Measurements from ENCODE around the gene PLXNA4.

The PLXNA4 gene

DNA sequence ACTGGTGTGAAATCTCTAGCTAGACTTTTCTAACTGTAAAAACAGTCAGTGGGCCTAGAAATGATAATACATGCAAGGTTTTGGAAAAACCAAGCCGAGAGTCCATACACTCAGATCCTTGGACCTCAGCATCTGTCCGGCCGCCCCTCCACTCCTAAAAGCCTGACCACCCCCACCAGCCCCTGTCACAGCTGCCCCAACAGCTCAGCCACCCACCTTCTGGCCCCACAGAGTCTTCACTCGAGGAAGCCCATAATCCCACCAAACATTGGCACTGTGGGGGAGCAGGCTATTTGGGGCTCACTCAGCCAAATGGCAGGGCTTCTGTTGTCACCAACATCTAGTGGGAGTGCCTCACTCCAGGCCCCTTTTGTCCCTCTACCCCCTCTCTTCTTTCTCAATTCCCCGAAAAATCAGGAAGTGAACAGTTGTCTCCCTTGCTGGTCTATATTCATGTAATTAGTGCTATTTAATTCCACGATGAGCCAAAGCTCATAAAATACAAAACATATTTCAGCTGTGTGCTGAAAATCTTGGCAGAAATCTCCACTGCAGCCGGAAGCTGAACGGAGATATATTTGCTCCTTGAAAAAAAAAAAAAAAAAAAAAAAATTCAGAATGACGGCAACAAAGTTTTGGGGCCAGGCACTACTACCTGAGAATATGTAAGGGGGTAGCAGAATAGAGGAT lies 55.5 kb downstream of the PLXNA4 start:
- Mint-ChIP-seq H3K27me3 (no peaks in the 10 kb centered on the region), H3K27ac (no peak overlapping the region), H3K36me3 (ENCODE audit: low read depth) (no peaks in the 10 kb centered on the region), H3K9me3 (no peaks in the 10 kb centered on the region), H3K4me1 (ENCODE audit: low read depth) (no peaks in the 10 kb centered on the region), H3K4me3 (no peak overlapping the region)
- no peak for DNase-seq

DNA sequence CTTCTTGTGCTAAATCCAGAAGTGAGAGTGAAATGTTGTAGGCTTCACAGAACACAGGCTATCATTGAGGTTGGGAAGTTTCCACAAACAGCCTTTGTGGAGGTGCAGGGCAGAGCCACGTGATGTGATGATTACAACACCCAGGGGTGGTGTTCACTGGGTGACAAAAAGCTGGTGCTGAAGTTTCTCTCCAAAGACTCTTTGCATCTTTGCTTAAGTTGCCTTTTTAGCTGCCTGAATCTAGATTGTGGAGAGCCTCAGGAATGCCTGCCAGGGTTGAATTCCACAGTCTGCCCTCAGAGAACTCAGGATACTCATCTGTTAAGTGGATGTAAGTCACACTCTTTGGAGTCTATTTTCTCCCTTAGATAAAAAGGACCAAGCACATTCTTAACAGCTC lies 56.3 kb downstream of the PLXNA4 start:
- Mint-ChIP-seq H3K4me1 (ENCODE audit: low read depth) (no peaks in the 10 kb centered on the region), H3K4me3 (no peak overlapping the region), H3K9me3 (no peaks in the 10 kb centered on the region), H3K36me3 (ENCODE audit: low read depth) (no peaks in the 10 kb centered on the region), H3K27ac (no peak overlapping the region), H3K27me3 (no peaks in the 10 kb centered on the region)
- no peak for DNase-seq

DNA sequence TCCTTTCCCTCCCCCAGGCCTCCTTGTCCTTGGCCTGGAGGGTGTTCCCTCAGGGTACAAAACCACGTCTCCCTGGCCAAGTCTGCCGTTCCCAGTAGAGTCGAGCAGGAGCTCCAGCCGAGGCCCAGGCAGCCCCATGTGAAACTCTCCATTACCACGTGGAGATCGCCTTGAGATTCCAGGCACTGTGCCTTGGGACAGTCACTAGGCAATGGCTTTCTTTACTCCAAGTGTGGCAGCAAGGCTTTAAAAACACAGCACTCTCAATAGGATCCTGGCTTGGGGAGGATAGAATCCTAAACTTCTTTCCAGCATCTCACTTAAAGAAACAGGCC lies 57.5 kb downstream of the PLXNA4 start:
- no peak for DNase-seq
- Mint-ChIP-seq H3K4me1 (ENCODE audit: low read depth) (no peaks in the 10 kb centered on the region), H3K4me3 (no peak overlapping the region), H3K27ac (no peak overlapping the region), H3K27me3 (no peaks in the 10 kb centered on the region), H3K9me3 (no peaks in the 10 kb centered on the region), H3K36me3 (ENCODE audit: low read depth) (no peaks in the 10 kb centered on the region)

DNA sequence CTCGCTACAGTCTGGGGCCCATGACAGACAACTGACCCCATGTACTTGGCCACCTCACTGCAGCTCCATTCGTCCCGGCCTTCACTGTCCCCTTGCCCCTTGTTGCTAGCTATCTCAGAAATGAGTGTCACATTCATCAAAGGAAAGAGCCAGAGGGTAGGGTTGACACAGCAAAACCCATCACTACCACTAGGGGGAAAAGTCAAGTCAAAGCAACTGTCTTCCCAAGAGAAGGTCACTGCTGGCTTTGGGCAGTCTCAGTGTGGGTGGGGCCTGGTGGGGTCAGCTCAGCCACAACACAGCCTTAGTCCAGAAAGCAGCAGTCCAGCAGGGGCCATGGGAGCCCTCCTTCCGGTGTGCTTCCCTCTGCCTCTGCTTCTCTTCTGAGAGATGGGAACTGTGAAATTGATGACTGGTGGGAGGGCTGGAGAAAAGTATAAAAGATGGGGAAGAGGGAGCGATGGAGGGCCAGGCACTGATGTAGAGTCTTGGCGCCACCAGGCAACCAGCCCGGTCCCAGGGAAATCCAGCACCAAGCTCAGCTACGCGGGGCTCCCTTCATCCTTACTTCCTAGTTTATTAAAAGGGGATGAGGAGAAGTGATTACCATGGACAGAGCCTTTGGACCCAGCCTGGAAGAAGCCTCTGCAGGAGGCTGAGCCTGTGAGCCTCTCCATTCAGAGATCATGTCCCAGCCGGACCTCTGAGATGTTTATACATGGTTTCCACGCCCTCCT lies 58.0 kb downstream of the PLXNA4 start:
- DNase-seq = no peak
- Mint-ChIP-seq H3K27me3 (no peaks in the 10 kb centered on the region), H3K9me3 (no peaks in the 10 kb centered on the region), H3K27ac (no peak overlapping the region), H3K36me3 (ENCODE audit: low read depth) (no peaks in the 10 kb centered on the region), H3K4me3 (no peak overlapping the region), H3K4me1 (ENCODE audit: low read depth) (no peaks in the 10 kb centered on the region)

GRCh38 chr7:132516042-132516840 lies 60.0 kb downstream of the PLXNA4 start:
- DNase-seq = no peak
- H3K36me3 Mint-ChIP-seq (ENCODE audit: low read depth) = no peaks in the 10 kb centered on the region
- H3K9me3 Mint-ChIP-seq = no peaks in the 10 kb centered on the region
- no peaks in the 10 kb centered on the region for H3K27me3 Mint-ChIP-seq
- H3K4me1 Mint-ChIP-seq (ENCODE audit: low read depth) = no peaks in the 10 kb centered on the region
- H3K4me3 Mint-ChIP-seq = no peak overlapping the region
- H3K27ac Mint-ChIP-seq = no peak overlapping the region

- no peak for DNase-seq
- no peaks in the 10 kb centered on the region for H3K9me3 Mint-ChIP-seq
- H3K4me3 Mint-ChIP-seq = no peak overlapping the region
- H3K27ac Mint-ChIP-seq = no peak overlapping the region
- H3K36me3 Mint-ChIP-seq (ENCODE audit: low read depth) = no peaks in the 10 kb centered on the region
- H3K4me1 Mint-ChIP-seq (ENCODE audit: low read depth) = no peaks in the 10 kb centered on the region
- H3K27me3 Mint-ChIP-seq = no peaks in the 10 kb centered on the region
Measured at GRCh38 chr7:132515181-132515580, 61.1 kb downstream of the PLXNA4 start.

GRCh38 chr7:132514430-132514829 lies 61.8 kb downstream of the PLXNA4 start:
- H3K27ac Mint-ChIP-seq = no peak overlapping the region
- no peak overlapping the region for H3K4me3 Mint-ChIP-seq

GRCh38 chr7:132511921-132512320 lies 64.3 kb downstream of the PLXNA4 start:
- no peak overlapping the region for H3K4me3 Mint-ChIP-seq

More at GRCh38 chr7:132514430-132514829, 61.8 kb downstream of the PLXNA4 start:
- DNase-seq = no peak
- no peaks in the 10 kb centered on the region for H3K27me3 Mint-ChIP-seq
- H3K4me1 Mint-ChIP-seq (ENCODE audit: low read depth) = peaks cover 7% of the 10 kb centered on the region
- H3K36me3 Mint-ChIP-seq (ENCODE audit: low read depth) = no peaks in the 10 kb centered on the region
- H3K9me3 Mint-ChIP-seq = no peaks in the 10 kb centered on the region

GRCh38 chr7:132511387-132511786 lies 64.9 kb downstream of the PLXNA4 start:
- Mint-ChIP-seq H3K36me3 (ENCODE audit: low read depth) (no peaks in the 10 kb centered on the region), H3K27me3 (no peaks in the 10 kb centered on the region), H3K4me3 (no peak overlapping the region), H3K9me3 (no peaks in the 10 kb centered on the region), H3K4me1 (ENCODE audit: low read depth) (peaks cover 10% of the 10 kb centered on the region), H3K27ac (no peak overlapping the region)
- no peak for DNase-seq

More at GRCh38 chr7:132511921-132512320, 64.3 kb downstream of the PLXNA4 start:
- no peak for DNase-seq
- Mint-ChIP-seq H3K27ac (no peak overlapping the region), H3K27me3 (no peaks in the 10 kb centered on the region), H3K36me3 (ENCODE audit: low read depth) (no peaks in the 10 kb centered on the region), H3K9me3 (no peaks in the 10 kb centered on the region), H3K4me1 (ENCODE audit: low read depth) (peaks cover 10% of the 10 kb centered on the region)

DNA sequence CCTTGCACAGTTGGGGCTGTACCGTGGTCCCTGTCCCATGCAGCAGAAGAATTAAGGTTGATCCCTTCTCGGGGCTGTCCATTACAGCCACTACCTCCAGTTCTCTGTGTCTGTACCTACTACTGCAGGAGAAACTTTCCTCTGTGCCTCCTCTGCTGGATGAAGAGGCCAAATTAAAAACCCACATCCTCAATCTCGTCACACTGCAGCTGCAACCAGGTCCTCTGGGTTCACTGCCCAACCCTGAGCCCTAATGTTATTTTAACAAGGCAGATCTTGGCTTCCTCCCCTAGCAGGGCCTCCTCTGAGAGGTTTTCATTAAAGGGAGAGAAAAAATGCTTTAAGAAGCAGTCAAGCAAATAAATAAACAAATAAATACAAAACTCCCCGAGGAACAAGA lies 66.6 kb downstream of the PLXNA4 start:
- H3K9me3 Mint-ChIP-seq = no peaks in the 10 kb centered on the region
- no peaks in the 10 kb centered on the region for H3K27me3 Mint-ChIP-seq
- peaks cover 10% of the 10 kb centered on the region for H3K4me1 Mint-ChIP-seq (ENCODE audit: low read depth)
- no peaks in the 10 kb centered on the region for H3K36me3 Mint-ChIP-seq (ENCODE audit: low read depth)
- H3K27ac Mint-ChIP-seq = no peak overlapping the region
- H3K4me3 Mint-ChIP-seq = no peak overlapping the region
- DNase-seq = no peak

DNA sequence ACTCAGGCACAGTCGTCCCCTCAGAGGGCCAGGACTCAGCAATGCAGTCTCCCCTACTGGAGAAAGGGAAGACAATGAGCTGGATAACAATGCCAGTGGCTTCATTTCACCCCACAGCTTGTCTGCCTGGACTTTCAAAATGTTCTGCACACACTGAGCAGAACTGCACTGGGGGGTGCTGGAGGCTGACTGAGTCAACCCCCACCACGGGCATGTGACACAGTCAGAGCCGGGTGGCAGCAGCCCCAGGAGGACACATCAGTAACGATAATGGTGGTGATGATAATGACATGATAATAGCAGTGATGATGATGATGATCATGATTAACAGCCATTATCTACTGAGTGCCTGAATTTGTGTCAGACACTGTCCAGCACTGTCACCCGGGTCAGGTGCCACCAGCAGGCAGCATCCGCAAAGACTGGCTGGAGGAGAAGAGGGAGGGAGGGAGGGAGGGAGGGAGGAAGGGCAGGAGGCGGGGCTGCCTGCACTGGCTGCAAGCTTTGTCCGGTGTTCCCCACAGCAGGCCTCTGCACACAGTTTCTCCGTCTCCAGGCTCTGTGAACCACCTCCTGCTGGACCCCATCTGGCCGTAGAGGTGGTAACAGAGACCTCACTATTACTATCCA lies 67.4 kb downstream of the PLXNA4 start:
- Mint-ChIP-seq H3K36me3 (ENCODE audit: low read depth) (no peaks in the 10 kb centered on the region), H3K27ac (no peak overlapping the region), H3K9me3 (no peaks in the 10 kb centered on the region), H3K4me1 (ENCODE audit: low read depth) (peaks cover 10% of the 10 kb centered on the region), H3K4me3 (no peak overlapping the region), H3K27me3 (no peaks in the 10 kb centered on the region)
- DNase-seq = no peak

DNA sequence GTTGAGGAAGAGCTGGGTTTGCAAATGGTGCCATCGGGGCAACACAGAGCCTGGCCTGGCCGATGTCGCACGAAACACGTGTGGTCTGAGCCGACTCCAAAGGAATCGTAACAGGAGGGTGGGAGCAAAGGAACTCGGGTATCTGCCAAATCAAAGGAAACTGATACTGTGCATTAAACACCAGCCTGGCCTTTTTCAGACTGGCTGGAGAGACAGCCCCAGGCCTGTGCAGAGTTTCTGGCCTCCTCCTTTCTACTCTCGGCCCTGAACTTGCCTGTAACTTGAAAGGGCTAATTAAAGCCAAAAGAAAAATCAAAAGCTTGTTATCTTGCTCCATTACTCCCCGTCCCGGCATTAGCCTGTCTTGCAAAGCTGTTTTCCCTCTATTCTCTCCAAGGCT lies 71.4 kb downstream of the PLXNA4 start:
- no peak overlapping the region for H3K4me3 Mint-ChIP-seq
- no peak for DNase-seq
- no peaks in the 10 kb centered on the region for H3K36me3 Mint-ChIP-seq (ENCODE audit: low read depth)
- no peaks in the 10 kb centered on the region for H3K9me3 Mint-ChIP-seq
- H3K27ac Mint-ChIP-seq = no peak overlapping the region
- H3K4me1 Mint-ChIP-seq (ENCODE audit: low read depth) = peaks cover 8% of the 10 kb centered on the region
- H3K27me3 Mint-ChIP-seq = no peaks in the 10 kb centered on the region

- H3K4me3 Mint-ChIP-seq = no peak overlapping the region
- no peak overlapping the region for H3K27ac Mint-ChIP-seq
- no peaks in the 10 kb centered on the region for H3K27me3 Mint-ChIP-seq
- no peaks in the 10 kb centered on the region for H3K9me3 Mint-ChIP-seq
- no peaks in the 10 kb centered on the region for H3K36me3 Mint-ChIP-seq (ENCODE audit: low read depth)
- peaks cover under 1% of the 10 kb centered on the region for H3K4me1 Mint-ChIP-seq (ENCODE audit: low read depth)
- no peak for DNase-seq
Measured at GRCh38 chr7:132504071-132504470, 72.2 kb downstream of the PLXNA4 start.

DNA sequence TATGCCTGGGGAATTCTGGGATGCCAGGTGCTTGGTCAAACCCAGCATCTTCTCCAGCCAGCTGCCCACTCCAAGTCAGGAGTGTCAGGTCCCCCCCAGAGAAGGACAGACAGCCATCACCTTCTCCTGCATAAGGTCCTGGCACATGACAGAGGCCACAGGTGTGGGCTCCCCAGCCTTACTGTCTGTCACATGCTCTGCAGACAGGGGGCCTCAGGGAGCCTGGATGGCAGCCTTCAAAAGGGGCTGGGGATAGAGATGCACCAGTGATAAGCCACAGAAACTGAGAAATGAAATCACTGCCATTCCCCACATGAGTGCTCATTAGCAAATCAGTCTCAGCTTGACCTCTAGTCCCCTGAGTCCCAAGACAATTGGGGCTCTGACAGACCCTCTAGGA lies 72.9 kb downstream of the PLXNA4 start:
- no peak for DNase-seq
- Mint-ChIP-seq H3K9me3 (no peaks in the 10 kb centered on the region), H3K36me3 (ENCODE audit: low read depth) (no peaks in the 10 kb centered on the region), H3K4me1 (ENCODE audit: low read depth) (no peaks in the 10 kb centered on the region), H3K27me3 (no peaks in the 10 kb centered on the region), H3K27ac (no peak overlapping the region), H3K4me3 (no peak overlapping the region)
